LNCAP (cell line): ENCODE measurements around the gene CSPG4.

Source experiments
- CTCF ChIP-seq: fragments of 450-650 bp; IDR thresholded peaks from 2 replicates; pipeline ENCODE4 v1.5.1; 2017; ENCODE audit warnings: mild to moderate bottlenecking

CSPG4 gene

GRCh38 chr15:75712668-75713337 lies at the start of gene CSPG4:
Gene CSPG4, minus strand, starts transcription at chr15:75712848. Its CDS starts 93 bp downstream, at chr15:75712755.
- no peak for TF ChIP-seq CTCF

GRCh38 chr15:75761446-75762356 lies 49.1 kb upstream of the CSPG4 start:
- TF ChIP-seq CTCF: no peak

- TF ChIP-seq CTCF: no peak
Measured at GRCh38 chr15:75760704-75761435, 48.2 kb upstream of the CSPG4 start.

GRCh38 chr15:75759416-75760130 lies 46.9 kb upstream of the CSPG4 start:
- no peak for TF ChIP-seq CTCF

- no peak for TF ChIP-seq CTCF
Measured at GRCh38 chr15:75758071-75758872, 45.6 kb upstream of the CSPG4 start.

GRCh38 chr15:75753145-75753544 lies 40.5 kb upstream of the CSPG4 start:
- no peak for TF ChIP-seq CTCF
